ENCODE data around the gene PKHD1. TPM values are rescaled to one million over a fixed set of nuclear protein-coding genes. Genes with fewer than 3 reads are reported as not detected.

The PKHD1 gene
- total and polyA plus RNA-seq, 2 of the 13 experiments (the other 11 are each of a cell fraction or from before 2014, with no cell fraction given) = 0.01 to 0.13 TPM

- in situ Hi-C loops (cut with HindIII; ENCODE audit: extremely low pct_ligation_motif_present, low pct_unique_long_range_greater_than_20kb) = no loop called here
- no peaks in the 10 kb centered on the region for H3K79me2 ChIP-seq (ENCODE audit: insufficient read depth, low read length)
- no peak for FAIRE-seq
These were observed 262.5 kb downstream of the PKHD1 start for GRCh38 chr6:51824940-51825339.

More at GRCh38 chr6:51824940-51825339, 262.5 kb downstream of the PKHD1 start:
- DNase-seq (ENCODE audit: low spot score) = no peak
- Histone ChIP-seq H3K27ac (ENCODE audit: extremely low read length, insufficient read depth, low read length) (no peak overlapping the region), H3K4me1 (ENCODE audit: insufficient read depth, low read length) (no peaks in the 10 kb centered on the region), H3K27me3 (ENCODE audit: control insufficient read depth in 1 of 2, insufficient read depth in 2 of 2, low read length in 2 of 2) (no peaks in the 10 kb centered on the region), H4K20me1 (ENCODE audit: insufficient read depth, low read length) (no peaks in the 10 kb centered on the region), H3K4me2 (ENCODE audit: low read depth, low read length) (no peak overlapping the region), H3K9me3 (ENCODE audit: low read length) (no peaks in the 10 kb centered on the region), H3K36me3 (replicated peaks in 1 of 2; ENCODE audit: control insufficient read depth in 1 of 2, insufficient read depth in 2 of 2, low read length in 2 of 2) (no peaks in the 10 kb centered on the region), H2AFZ (ENCODE audit: low read length) (no peak overlapping the region), H3K9ac (ENCODE audit: insufficient read depth, low read depth, low read length) (no peak overlapping the region), H3K4me3 (replicated peaks in 1 of 3; ENCODE audit: insufficient read depth in 1 of 3, low read depth in 2 of 3, low read length in 3 of 3) (no peak overlapping the region)
- BruUV-seq (replicated peaks) = no TSS peak
- TF ChIP-seq KDM3A (CRISPR knock-in tag; IDR thresholded peaks at IDR 0.05; ENCODE audit: low read depth) (no peak), KLF6 (CRISPR knock-in tag; IDR thresholded peaks at IDR 0.05) (no peak), ZNF891 (CRISPR knock-in tag; IDR thresholded peaks at IDR 0.05) (no peak), KLF11 (CRISPR knock-in tag; IDR thresholded peaks at IDR 0.05) (no peak), MAFF (IDR thresholded peaks at IDR 0.05; ENCODE audit: low read depth, low read length) (no peak), CCAR2 (optimal IDR thresholded peaks at IDR 0.05; ENCODE audit: low read depth, low read length) (no peak), ZNF569 (CRISPR knock-in tag; IDR thresholded peaks at IDR 0.05; ENCODE audit: borderline replicate concordance) (no peak), ZNF557 (CRISPR knock-in tag; IDR thresholded peaks at IDR 0.05) (no peak), HNRNPLL (IDR thresholded peaks at IDR 0.05; ENCODE audit: low read depth, low read length, poor library complexity, severe bottlenecking) (no peak), CHCHD3 (CRISPR knock-in tag; IDR thresholded peaks at IDR 0.05) (no peak), TRIM24 (CRISPR knock-in tag; IDR thresholded peaks at IDR 0.05) (no peak), GMEB1 (CRISPR knock-in tag; IDR thresholded peaks at IDR 0.05; ENCODE audit: borderline replicate concordance) (no peak), CHD4 (IDR thresholded peaks at IDR 0.05; ENCODE audit: borderline replicate concordance, low read length) (no peak), PRMT3 (CRISPR knock-in tag; IDR thresholded peaks at IDR 0.05; ENCODE audit: borderline replicate concordance, low read depth) (no peak)
- TF ChIP-seq, protein P1, sequence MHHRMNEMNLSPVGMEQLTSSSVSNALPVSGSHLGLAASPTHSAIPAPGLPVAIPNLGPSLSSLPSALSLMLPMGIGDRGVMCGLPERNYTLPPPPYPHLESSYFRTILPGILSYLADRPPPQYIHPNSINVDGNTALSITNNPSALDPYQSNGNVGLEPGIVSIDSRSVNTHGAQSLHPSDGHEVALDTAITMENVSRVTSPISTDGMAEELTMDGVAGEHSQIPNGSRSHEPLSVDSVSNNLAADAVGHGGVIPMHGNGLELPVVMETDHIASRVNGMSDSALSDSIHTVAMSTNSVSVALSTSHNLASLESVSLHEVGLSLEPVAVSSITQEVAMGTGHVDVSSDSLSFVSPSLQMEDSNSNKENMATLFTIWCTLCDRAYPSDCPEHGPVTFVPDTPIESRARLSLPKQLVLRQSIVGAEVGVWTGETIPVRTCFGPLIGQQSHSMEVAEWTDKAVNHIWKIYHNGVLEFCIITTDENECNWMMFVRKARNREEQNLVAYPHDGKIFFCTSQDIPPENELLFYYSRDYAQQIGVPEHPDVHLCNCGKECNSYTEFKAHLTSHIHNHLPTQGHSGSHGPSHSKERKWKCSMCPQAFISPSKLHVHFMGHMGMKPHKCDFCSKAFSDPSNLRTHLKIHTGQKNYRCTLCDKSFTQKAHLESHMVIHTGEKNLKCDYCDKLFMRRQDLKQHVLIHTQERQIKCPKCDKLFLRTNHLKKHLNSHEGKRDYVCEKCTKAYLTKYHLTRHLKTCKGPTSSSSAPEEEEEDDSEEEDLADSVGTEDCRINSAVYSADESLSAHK (CRISPR knock-in tag; IDR thresholded peaks at IDR 0.05; ENCODE audit: borderline replicate concordance) = no peak
- intact Hi-C loops (cut with micrococcal nuclease; ENCODE audit: unreplicated experiment) = no loop called here
- no peak for ATAC-seq
- ChIA-PET POLR2A (no interaction called here), CTCF (ENCODE audit: low intra/inter-chr PET ratio, low total read pairs) (no interaction called here)

Data from HepG2 (cell line).